Measurements from ENCODE around the gene SMYD1. TPM values are rescaled to one million over a fixed set of nuclear protein-coding genes. Genes with fewer than 3 reads are reported as not detected.
"Not testable (repeated sequence)": the region's sequence is repeated elsewhere in the genome, so short reads cannot be mapped to it uniquely, and the experiment has no call there.

The SMYD1 gene
- total RNA-seq: not detected in 2 replicates

GRCh38 chr2:88067598-88067997 lies at the start of gene SMYD1:
TSS of gene SMYD1 (plus strand) at chr2:88067825. CDS start at chr2:88067865, 40 bp downstream.
- no peak for DNase-seq (ENCODE audit: low read depth)
- no peak for TF ChIP-seq CTCF (conservative IDR thresholded peaks at IDR 0.05; ENCODE audit: low read depth, low read length)
- no peak within 1 kb of the TSS for H3K4me3 ChIP-seq (ENCODE audit: low read depth, low read length)

GRCh38 chr2:88018077-88018805 lies 49.4 kb upstream of the SMYD1 start:
- DNase-seq (ENCODE audit: low read depth); H3K4me3 ChIP-seq (ENCODE audit: low read depth, low read length): not testable (repeated sequence)

GRCh38 chr2:88018909-88019308 lies 48.7 kb upstream of the SMYD1 start:
- no peak overlapping the region for H3K4me3 ChIP-seq (ENCODE audit: low read depth, low read length)
- no peak for TF ChIP-seq CTCF (conservative IDR thresholded peaks at IDR 0.05; ENCODE audit: low read depth, low read length)
- no peak for DNase-seq (ENCODE audit: low read depth)

GRCh38 chr2:88019985-88020384 lies 47.6 kb upstream of the SMYD1 start:
- no peak for DNase-seq (ENCODE audit: low read depth)
- TF ChIP-seq CTCF (conservative IDR thresholded peaks at IDR 0.05; ENCODE audit: low read depth, low read length): no peak
- H3K4me3 ChIP-seq (ENCODE audit: low read depth, low read length): no peak overlapping the region

GRCh38 chr2:88022669-88022921 lies 45.0 kb upstream of the SMYD1 start:
- TF ChIP-seq CTCF (conservative IDR thresholded peaks at IDR 0.05; ENCODE audit: low read depth, low read length): no peak
- DNase-seq (ENCODE audit: low read depth): no peak
- no peak overlapping the region for H3K4me3 ChIP-seq (ENCODE audit: low read depth, low read length)

GRCh38 chr2:88024509-88024908 lies 43.1 kb upstream of the SMYD1 start:
- H3K4me3 ChIP-seq (ENCODE audit: low read depth, low read length): no peak overlapping the region
- no peak for DNase-seq (ENCODE audit: low read depth)
- TF ChIP-seq CTCF (conservative IDR thresholded peaks at IDR 0.05; ENCODE audit: low read depth, low read length): no peak

- H3K4me3 ChIP-seq (ENCODE audit: low read depth, low read length): no peak overlapping the region
- DNase-seq (ENCODE audit: low read depth): no peak
- no peak for TF ChIP-seq CTCF (conservative IDR thresholded peaks at IDR 0.05; ENCODE audit: low read depth, low read length)
Measured at GRCh38 chr2:88027697-88028389, 39.8 kb upstream of the SMYD1 start.
